ENCODE results near the gene PPT1.
A peak's percentile ranks its signal among the peaks of the same experiment; 100 is the strongest.
"Not testable (repeated sequence)": the region's sequence is repeated elsewhere in the genome, so short reads cannot be mapped to it uniquely, and the experiment has no call there.

The PPT1 gene

GRCh38 chr1:40053138-40053887 lies 43.7 kb downstream of the PPT1 start:
- no peak for DNase-seq

DNA sequence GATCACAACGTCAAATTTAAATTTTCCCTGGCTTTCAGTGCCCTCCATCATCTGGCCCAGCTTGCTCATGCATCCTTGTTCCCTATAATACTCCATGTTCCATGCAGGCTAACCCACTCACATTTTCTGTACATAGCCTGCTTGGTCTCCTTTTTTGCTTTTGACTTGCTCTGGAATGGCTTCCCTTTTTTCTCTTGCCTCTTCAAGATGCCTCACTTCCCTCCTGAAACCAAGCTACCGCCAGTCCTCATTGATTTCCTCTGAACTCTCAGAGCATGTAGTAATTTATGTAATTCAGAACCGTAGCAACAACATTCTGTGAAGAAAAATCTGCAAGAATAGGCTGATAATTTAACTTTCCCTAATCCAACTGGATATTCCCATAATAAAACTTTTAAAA lies 46.2 kb downstream of the PPT1 start:
- no peak for DNase-seq

- no peak for DNase-seq
Measured at GRCh38 chr1:40049725-40050124, 47.3 kb downstream of the PPT1 start.

DNA sequence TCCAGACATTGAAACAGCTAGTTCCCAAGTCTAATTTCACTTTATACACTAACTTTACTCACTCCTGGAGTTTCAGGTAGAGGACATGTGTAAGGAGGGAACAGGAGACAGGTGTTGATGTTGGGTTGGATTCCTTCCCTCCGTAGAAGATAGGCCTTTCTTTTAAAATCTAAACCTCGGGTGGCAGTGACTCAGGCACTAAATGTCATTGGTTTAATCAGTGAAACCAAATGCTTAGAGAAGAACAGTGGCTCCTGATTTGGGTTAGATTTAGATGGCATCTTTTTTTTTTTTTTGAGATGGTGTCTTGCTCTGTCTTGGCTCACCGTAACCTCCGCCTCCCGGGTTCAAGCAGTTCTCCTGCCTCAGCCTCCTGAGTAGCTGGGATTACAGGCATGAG lies 49.3 kb downstream of the PPT1 start:
- no peak for DNase-seq

DNA sequence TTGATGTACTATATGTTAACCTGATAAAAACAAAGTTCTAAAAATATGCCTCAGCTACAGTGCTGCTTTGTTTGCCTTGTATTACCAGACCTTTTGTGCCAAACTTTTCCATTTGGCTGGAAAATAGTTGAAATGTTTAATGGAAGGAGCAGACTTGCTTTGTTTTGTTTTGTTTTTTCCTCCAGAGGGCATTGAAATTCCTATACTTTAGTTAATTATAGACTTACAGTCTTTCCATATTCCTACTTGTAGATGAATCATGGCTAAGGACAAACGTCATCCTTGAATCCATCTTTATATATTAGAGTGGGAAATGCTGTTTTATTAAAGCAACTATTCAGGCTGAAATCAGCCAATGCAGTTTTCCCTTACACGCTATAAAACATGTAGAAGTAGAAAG lies 49.8 kb downstream of the PPT1 start:
- no peak for DNase-seq

- DNase-seq = no peak
Measured at GRCh38 chr1:40045766-40046165, 51.3 kb downstream of the PPT1 start.

GRCh38 chr1:40045182-40045581 lies 51.9 kb downstream of the PPT1 start:
- no peak for DNase-seq

DNA sequence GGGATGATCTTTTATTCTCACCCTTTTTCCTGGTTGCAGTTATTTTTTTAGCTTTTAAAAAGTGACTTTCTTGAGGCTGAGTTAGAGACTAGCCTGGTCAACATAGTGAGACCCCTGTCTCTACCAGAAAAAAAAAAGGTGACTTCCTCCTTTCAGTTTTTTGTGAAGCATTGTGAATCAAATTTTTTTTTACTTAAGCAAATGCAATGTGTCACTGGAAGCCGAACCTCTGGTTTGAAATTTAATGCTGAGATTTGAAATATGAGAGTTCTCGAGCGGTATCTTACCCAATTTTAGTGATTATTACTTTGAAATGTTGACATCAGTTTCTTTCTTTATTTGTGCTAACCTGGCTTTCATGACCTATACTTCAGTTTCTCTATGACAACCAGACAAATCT lies 52.9 kb downstream of the PPT1 start:
- no peak for DNase-seq

GRCh38 chr1:40042341-40042740 lies 54.7 kb downstream of the PPT1 start:
- DNase-seq = no peak

DNA sequence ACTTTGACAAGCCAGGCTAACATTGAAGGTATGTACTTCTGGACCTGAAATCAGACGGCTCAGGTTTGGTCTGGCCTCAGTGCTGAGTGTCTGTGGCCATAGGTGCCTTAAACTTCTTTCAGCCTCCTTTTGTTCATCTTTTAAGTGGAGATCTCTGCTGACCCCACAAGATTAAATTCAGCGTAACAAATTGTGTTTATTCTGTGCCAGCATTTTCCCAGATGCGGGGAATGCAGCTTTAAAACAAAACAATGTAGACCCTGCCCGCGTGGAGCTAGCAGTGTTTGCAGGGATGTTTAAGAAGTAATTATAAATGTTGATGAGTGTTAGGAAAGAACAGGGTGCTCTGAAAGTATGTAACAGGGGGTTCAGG lies 55.6 kb downstream of the PPT1 start:
- no peak for DNase-seq

GRCh38 chr1:40040511-40041465 lies 56.3 kb downstream of the PPT1 start, which contains the start of gene CAP1:
TSS of gene CAP1 (plus strand) at chr1:40040729. CDS start at chr1:40059347, 18,618 bp downstream.
- peak; percentile 100 for DNase-seq

DNA sequence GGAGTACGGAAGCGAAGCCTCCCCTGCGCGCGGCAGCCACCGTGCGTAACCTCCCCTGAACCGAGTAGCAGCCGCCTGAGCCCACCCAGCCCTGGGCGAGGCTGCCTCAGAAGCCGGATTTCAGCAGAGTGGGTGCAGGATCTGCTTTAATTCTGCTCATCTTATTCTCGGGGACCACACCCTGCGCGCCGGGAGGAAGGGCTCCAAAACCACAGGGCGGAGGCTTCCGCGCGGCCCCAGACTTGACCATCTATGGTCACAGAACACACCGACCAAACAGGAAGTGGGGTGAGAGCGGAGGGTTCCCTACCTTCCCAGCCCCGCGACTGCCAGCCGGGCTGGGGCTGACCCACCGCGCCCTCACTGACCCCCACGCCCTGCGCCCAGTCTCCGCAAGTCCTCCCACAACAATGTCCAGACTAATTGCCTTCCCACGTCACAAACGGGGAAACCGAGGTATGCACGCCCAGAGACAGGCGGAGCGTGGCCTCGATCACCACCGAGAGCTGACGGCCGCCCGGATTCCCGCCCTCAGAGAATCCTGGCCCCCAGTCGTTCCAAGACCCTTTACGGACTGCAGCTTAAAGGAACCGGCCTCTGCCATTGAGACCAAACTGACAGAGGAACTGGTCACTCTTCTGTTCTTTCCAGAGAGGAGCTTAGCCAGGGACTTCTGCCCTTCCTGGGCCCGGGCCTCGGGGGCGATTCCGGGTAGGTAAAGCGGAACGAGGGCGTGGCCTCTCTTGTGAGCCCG lies 57.1 kb downstream of the PPT1 start:
- peak; percentile 80 to 85 for DNase-seq

GRCh38 chr1:40039245-40039756 lies 57.8 kb downstream of the PPT1 start:
- DNase-seq = peak in 1 of 2 donors; percentile 54

GRCh38 chr1:40038697-40039096 lies 58.4 kb downstream of the PPT1 start:
- DNase-seq = no peak

GRCh38 chr1:40037254-40037653 lies 59.8 kb downstream of the PPT1 start:
- DNase-seq = not testable (repeated sequence)

DNA sequence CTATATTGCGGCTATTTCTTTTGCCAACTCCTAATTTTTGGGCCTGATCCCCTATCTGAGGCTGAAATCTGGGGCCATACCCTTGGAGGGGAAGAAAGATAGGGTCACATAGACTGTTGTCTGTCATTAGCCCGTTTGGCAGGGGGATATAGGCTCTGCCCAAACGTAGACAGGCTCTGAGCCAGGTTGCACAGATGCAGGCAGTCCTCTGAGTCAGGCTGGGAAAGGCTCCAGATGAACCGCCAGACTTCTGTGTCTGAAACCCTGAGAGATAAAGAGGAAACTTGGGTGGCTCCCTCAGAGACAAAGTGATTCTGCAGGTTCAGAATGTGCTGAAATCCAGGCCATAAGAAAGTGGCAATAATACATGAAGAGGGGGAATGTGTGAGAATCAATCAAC lies 60.5 kb downstream of the PPT1 start:
- no peak for DNase-seq

GRCh38 chr1:40034869-40035268 lies 62.2 kb downstream of the PPT1 start:
- DNase-seq = peak in 1 of 2 donors; percentile 27

DNA sequence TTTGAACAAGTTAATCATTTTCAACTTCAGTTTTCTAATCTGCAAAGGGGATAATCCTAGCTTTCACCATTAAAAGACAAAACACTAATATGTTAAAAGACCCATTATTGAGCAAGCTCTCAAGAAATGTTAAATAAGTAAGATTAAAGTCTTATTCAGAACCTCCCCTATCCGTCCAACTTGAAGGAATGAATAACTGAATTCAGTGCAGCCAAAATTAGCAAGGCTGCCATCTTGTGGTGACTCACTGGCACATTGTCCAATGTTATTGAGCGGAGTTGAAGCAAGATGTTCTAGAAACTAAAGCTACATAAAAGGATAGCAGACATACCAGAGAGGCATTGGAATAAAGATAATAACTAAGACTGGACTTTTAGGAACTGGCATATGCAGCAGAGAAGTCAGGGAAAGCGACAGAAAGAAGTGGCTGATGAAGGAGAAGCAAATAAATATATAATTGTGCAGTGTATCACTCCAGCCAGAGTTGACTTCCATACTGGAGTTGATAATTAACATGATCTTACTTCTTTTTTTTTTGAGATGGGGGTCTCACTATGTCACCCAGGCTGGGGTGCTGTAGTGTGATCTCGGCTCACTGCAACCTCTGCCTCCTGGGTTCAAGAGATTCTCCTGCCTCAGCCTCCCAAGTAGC lies 64.7 kb downstream of the PPT1 start:
- DNase-seq = peak; percentile 61 to 70

- DNase-seq = no peak
Measured at GRCh38 chr1:40030528-40031135, 66.4 kb downstream of the PPT1 start.

DNA sequence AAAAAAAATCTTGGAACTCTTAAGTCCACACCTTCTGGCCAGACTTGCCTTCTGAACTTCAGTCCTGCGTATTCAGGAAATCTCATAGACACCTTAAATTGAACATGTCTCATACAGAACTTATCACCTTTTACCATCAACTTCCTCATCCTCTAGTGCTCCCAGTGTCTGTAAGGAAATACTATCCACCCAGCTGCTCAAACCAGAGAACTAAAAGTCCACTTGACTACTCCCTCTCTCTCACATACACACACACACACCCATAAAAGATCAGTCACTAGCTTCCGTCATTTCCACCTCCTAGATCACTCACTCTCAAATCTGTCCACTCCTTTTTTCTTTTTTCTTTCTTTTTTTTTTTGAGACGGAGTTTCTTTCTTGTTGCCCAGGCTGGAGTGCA lies 67.4 kb downstream of the PPT1 start:
- DNase-seq = no peak

- DNase-seq = no peak
Measured at GRCh38 chr1:40027647-40028046, 69.4 kb downstream of the PPT1 start.

GRCh38 chr1:40024671-40025070 lies 72.4 kb downstream of the PPT1 start:
- DNase-seq = no peak

All from CD4-positive, alpha-beta T cell treated with Interleukin-1 beta for 1 hour (primary cell).